Inferior parietal cortex (tissue), 1 donor: ENCODE results near the gene PREX1.

ENCODE experiments used
- DNase-seq: peaks from one replicate; pipeline ENCODE4 v3.0.0-alpha.2; 2016; ENCODE audit errors: extremely low spot score

PREX1 gene

GRCh38 chr20:48702455-48702913, 125.3 kb downstream of the PREX1 start:
- DNase-seq, result no peak

DNA sequence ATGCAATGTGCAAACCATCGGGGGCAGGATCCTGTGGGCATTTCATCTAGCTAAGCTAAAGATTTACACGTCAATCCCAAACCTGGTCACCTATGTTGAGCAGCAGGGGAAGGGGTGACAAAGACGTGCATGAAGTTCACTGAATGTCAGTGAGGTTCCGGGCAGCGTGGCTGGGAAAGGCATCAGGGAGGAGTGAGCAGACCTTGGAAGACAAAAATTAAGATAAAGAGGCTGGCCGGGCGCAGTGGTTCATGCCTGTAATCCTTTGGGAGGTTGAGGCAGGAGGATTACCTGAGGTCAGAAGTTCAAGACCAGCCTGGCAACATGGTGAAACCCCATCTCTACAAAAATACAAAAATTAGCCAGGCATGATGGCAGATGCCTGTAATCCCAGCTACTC, 126.1 kb downstream of the PREX1 start:
- no peak for DNase-seq

DNA sequence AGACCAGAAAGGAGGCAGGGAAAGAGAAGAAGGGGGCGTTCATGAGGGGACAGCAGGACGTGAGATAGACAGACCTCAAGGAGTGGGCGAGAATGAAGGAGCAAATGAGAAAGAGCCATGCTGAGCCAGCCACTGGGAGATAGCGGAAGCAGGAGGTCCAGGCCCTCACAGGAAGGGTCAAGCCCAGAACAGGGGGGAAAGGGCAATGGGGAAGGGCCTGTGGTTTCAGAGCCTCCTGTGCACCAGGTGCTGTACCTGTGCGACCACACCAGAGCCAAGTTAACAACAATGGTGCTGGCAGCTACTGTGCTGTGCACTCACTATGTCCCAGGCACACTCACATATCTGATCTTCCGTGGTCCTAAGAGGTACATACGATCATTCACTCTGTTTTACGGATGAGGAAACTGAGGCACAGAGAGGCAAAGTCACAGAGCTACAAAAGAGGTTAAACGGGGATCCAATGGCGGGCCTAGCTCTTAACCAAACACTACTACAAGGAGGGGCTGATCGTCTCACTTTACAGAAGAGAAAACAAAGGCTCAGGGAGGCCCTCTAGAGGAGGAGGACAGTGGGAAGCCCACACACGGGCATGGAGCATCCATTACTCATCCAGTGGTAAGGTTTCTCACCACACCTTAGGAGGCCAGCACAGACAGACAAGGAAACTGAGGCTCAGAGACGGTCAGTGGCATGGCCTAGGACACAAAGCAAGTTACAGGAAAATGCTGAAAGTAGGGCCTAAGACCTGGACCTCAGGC, 129.1 kb downstream of the PREX1 start:
- DNase-seq, result no peak

DNA sequence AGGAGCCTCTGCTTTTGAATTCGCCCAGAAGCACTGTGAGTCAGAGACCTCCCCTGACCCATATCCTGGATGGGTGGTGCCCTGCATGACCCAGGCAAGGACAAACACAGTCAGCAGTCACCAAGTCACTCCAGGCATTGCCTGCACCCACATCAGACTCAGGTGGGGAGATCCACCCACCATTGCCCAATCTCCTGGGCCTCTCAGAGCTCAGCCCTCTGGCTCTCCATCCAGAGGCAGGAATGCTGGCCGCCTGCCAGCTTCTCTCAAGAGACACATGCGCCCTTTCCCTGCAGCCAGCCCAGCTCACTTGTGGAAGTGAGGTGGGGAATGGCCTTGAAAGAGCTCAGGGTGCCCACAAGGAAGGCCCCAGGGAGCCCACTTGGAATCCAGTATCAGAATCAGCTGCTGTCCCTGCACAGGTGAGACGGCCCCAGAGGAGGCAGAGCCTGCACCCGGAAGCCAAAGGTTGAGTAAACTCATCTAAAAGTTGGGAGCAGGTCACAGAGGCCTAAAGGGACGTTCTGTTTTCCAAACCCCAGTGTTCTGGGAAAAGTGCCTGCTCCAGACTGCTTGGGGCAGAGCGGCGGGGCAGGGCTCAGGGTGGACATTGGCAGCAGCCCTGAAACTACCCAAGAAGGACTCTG, 129.8 kb downstream of the PREX1 start:
- no peak for DNase-seq

DNA sequence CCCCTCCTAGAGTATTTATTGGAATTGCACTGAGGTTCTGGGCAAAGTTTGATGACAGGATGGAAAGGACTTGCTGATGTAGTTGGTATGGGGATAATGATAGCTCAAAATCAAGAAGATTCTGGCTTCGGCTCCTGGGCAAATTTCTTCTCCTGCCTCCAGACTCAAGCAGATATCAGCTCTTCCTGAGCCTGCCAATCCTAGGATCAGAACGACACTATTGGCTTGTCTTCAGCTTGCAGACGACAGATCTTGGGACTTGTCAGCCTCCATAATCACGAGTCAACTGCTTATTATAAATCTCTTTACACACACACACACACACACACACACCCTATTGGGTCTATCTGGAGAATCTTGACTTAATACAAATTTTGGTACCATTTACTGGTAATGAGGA, 131.1 kb downstream of the PREX1 start:
- no peak for DNase-seq

DNA sequence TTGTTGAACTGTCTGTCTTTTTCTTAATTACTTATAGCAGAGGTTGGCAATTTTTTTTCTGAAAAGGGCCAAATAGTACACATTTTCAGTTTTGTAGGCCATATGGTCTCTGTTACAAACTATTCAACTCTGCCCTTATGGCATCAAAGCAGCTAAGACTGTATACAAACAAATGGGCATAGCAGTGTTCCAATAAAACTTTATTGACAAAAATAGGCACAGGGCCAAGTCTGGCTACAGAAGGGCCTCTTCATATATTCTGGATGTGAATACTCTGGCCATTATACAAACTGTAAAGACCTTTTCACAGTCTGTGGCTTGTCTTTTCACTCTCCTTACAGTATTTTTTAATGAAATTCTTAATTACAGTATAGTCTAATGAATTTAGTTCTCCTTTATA, 132.1 kb downstream of the PREX1 start:
- DNase-seq, result no peak

GRCh38 chr20:48695255-48695654, 132.5 kb downstream of the PREX1 start:
- no peak for DNase-seq

- no peak for DNase-seq
Measured at GRCh38 chr20:48694381-48694865, 133.4 kb downstream of the PREX1 start.

- DNase-seq, result no peak
Measured at GRCh38 chr20:48691523-48691922, 136.3 kb downstream of the PREX1 start.

GRCh38 chr20:48690888-48691287, 136.9 kb downstream of the PREX1 start:
- DNase-seq, result no peak

- no peak for DNase-seq
Measured at GRCh38 chr20:48689874-48690571, 137.8 kb downstream of the PREX1 start.

DNA sequence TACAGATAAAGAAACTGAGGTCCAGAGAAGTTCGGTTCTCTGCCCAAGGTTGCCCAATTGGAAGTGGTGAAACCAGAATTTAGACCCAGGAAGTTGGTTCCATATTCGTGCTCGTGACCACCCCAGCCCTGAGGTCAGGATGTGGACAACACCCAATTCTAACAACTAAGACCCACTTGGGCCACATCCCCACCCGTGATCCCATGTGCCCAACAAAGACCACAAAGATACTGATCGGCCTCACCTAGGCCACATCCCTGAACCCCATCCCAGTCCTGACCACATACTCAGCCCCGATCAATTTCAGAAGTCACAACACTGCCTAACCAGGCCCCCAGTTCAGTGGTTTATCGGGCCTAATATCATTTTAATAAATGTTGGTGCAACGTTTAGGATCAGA, 138.4 kb downstream of the PREX1 start:
- no peak for DNase-seq

DNA sequence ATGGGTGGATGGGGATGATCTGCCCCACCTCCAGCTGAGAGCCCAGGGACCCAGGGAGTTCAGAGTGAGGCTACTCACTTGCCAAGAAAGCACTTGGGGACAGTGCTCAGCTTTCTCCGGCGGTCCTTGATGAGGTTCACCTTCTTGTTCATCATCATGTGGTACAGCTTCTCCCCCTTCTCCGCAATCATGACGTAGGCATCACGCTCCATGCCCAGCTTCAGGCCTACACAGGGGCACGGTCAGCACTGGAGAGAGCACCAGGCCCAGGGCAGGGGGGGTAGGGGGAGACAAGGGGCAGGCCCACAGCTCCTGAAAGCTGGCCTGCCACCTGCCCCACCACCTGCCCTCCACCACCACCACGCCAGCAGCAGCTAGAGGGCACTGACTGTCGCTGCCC, 139.2 kb downstream of the PREX1 start:
- no peak for DNase-seq

DNA sequence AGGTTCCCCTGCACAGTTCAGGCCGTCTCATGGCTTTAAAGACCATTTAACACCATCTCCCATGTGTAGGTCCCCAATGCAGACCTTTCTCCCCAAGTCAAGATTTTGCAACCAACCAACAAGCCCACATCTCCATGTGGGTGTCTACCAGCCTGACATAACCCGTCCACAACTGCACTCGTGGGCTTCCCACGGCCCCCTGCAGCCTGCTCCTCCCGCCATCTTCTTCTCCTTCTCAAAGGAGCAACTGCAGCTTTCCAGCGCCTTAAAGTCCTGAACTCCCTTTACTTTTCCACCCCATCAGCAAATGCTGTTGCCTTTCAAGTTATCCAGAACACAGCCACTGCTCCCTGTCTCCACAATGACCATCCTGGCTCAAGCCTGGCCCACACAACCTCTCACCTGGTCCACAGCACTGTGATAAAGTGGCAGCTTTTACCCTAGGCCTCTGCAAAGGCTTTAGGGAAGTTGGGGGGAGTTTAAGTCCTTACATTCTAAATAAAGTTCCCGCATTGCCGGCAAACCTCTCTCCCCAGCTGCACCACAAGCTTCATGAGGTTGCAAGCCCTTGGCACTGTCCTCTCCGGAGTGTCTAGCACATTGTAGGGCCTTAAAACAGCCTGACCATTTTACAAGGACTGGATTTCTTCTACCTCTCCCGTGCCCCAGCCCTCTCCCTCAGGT, 140.5 kb downstream of the PREX1 start:
- DNase-seq, result no peak

DNA sequence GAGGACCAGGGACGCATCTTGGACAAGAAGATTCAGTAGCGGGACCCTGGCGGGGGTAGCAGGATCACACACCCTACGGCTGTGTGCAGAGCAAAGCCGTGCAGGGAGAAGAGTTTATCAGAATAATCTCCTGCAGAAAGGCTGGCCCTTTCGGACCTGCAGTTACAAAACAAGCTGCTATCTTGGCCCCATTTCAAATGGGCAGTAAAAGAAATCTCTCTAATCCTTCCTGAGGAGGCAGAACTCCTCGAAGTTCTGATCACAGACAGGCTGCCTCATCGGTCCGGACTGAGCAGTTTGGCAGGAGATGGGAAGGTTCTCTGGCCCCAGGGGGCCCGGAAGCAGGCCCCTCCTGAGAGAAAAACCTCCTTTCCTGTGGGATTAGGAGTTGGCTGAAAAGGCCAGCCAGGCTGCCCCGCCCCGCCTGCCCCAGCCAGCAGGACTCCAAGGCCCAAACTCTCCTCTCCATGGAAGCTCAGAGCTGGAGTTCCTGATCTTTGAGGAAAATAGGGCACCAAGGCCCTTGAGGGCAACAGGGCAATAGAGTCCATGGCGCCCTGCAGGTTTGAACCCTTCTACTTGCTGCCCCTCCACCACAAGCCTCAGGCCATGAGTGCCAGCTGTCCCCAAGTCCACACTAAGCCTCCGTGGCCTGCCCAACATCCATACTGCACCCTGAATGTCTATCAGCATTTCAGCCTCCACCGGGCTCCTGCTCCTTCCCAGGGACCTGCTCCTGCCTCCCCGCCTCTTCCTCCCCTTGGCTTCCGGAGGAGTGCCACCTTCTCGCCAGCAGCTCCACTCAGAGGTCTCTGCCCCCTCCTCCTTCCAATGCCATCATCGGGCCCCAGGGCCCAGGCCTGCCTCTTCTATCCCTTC, 141.3 kb downstream of the PREX1 start:
- DNase-seq, result no peak

GRCh38 chr20:48685300-48685699, 142.5 kb downstream of the PREX1 start:
- no peak for DNase-seq

- no peak for DNase-seq
Measured at GRCh38 chr20:48684501-48685041, 143.2 kb downstream of the PREX1 start.

GRCh38 chr20:48683467-48684175, 144.2 kb downstream of the PREX1 start:
- DNase-seq, result no peak

DNA sequence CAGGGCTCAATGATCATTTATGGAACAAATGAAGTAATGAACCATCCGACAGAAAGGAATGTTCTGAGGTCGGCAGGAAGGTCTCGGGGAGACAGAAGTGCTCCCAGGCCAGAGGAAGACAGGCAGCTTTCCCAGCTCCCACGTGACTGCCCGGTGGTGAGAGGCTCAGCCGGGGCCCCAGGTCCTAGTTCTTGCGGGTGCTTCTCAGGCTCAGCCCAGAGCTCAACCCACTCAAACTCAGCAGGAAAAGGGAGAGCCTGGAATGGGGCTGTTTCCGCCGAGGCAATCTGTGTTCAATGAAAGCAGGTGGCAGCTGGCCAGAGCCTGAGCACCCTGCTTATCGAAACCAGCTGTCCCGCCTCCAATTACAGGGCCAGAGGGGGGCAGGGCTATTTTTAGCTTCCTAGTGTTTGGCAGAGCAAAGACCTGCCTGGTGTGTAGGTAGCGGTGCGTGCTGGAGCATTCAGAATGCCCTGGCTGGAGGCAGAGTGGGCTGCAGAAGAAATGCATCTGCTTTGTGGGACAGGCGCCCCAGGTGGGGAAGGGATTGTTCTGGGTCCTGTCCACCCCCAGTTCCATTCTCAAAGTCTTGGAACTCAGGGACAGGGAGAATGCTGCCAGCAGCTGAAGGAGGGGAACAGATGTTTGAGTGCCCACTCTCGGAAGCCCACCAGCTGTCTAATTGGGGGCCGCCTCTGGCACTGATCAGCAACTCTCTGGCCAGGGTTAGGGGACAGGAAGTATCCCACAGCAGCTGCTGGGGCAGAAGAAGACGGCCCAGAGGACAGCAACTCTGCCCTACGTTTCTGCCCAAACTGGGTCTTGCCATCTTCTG, 145.1 kb downstream of the PREX1 start:
- peak; percentile 63 for DNase-seq
